Measurements from ENCODE around the gene TMEM163. TPM values are rescaled to one million over a fixed set of nuclear protein-coding genes. Genes with fewer than 3 reads are reported as not detected.

Gene TMEM163
- total and polyA plus RNA-seq, 2 of the 13 experiments (the other 11 are each of a cell fraction or from before 2014, with no cell fraction given): 0.05 TPM; not detected in 1

DNA sequence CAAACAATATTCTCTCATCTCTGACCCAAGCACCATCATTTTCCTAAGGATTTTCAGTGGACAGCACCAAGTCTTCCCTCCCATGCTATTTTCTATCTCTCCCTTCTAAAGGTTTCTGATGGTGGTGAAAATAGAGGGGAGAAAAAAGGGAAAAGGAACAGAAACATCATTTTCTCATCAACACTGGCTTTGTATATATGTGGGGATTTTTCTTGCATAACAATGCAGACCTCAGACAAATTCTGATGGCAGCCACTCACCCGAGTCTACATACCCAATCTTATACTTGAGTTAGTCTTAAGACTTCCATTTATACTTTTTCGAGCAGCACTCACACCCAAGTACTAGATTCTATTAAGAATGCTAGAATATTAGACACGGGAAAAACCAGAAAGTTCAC lies 95.8 kb downstream of the TMEM163 start (continued):
- TF ChIP-seq, protein P1, sequence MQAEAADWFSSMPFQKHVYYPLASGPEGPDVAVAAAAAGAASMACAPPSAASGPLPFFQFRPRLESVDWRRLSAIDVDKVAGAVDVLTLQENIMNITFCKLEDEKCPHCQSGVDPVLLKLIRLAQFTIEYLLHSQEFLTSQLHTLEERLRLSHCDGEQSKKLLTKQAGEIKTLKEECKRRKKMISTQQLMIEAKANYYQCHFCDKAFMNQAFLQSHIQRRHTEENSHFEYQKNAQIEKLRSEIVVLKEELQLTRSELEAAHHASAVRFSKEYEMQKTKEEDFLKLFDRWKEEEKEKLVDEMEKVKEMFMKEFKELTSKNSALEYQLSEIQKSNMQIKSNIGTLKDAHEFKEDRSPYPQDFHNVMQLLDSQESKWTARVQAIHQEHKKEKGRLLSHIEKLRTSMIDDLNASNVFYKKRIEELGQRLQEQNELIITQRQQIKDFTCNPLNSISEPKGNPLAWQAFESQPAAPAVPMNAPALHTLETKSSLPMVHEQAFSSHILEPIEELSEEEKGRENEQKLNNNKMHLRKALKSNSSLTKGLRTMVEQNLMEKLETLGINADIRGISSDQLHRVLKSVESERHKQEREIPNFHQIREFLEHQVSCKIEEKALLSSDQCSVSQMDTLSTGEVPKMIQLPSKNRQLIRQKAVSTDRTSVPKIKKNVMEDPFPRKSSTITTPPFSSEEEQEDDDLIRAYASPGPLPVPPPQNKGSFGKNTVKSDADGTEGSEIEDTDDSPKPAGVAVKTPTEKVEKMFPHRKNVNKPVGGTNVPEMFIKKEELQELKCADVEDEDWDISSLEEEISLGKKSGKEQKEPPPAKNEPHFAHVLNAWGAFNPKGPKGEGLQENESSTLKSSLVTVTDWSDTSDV (CRISPR knock-in tag; IDR thresholded peaks at IDR 0.05): no peak
- no peak for TF ChIP-seq HMGXB4 (CRISPR knock-in tag; IDR thresholded peaks at IDR 0.05; ENCODE audit: borderline replicate concordance in 1 of 2, low read depth in 1 of 2)
- no peak for TF ChIP-seq ZBED4 (CRISPR knock-in tag; IDR thresholded peaks at IDR 0.05; ENCODE audit: borderline replicate concordance)
- TF ChIP-seq ZNF180 (CRISPR knock-in tag; IDR thresholded peaks at IDR 0.05; ENCODE audit: borderline replicate concordance, low read depth): no peak
- TF ChIP-seq SMARCC2 (IDR thresholded peaks at IDR 0.05): no peak

All from HepG2 (cell line).